ENCODE results near the gene IL12RB1.

IL12RB1 gene

GRCh38 chr19:18128805-18129204 lies 42.1 kb upstream of the IL12RB1 start:
- peaks cover 15% of the 10 kb centered on the region for H3K4me1 ChIP-seq (ENCODE audit: low read depth, poor library complexity, severe bottlenecking)
- no peak overlapping the region for H3K4me3 ChIP-seq (IDR thresholded peaks at IDR 0.05; ENCODE audit: insufficient read depth, low read depth, low read length)
- no peak overlapping the region for H3K4me2 ChIP-seq
- no peak overlapping the region for H3K9ac ChIP-seq
- no peaks in the 10 kb centered on the region for H3K79me2 ChIP-seq (ENCODE audit: insufficient read depth, low read depth)
- no peak overlapping the region for H3K27ac ChIP-seq
- no peaks in the 10 kb centered on the region for H4K20me1 ChIP-seq (ENCODE audit: insufficient read depth)
- TF ChIP-seq, protein P1, sequence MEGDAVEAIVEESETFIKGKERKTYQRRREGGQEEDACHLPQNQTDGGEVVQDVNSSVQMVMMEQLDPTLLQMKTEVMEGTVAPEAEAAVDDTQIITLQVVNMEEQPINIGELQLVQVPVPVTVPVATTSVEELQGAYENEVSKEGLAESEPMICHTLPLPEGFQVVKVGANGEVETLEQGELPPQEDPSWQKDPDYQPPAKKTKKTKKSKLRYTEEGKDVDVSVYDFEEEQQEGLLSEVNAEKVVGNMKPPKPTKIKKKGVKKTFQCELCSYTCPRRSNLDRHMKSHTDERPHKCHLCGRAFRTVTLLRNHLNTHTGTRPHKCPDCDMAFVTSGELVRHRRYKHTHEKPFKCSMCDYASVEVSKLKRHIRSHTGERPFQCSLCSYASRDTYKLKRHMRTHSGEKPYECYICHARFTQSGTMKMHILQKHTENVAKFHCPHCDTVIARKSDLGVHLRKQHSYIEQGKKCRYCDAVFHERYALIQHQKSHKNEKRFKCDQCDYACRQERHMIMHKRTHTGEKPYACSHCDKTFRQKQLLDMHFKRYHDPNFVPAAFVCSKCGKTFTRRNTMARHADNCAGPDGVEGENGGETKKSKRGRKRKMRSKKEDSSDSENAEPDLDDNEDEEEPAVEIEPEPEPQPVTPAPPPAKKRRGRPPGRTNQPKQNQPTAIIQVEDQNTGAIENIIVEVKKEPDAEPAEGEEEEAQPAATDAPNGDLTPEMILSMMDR (conservative IDR thresholded peaks at IDR 0.05; ENCODE audit: low read depth, low read length), result no peak
- no peaks in the 10 kb centered on the region for H3K36me3 ChIP-seq (ENCODE audit: insufficient read depth)
- H2AFZ ChIP-seq (ENCODE audit: low read depth), result no peak overlapping the region
- no peaks in the 10 kb centered on the region for H3K27me3 ChIP-seq (ENCODE audit: insufficient read depth, low read depth)

DNA sequence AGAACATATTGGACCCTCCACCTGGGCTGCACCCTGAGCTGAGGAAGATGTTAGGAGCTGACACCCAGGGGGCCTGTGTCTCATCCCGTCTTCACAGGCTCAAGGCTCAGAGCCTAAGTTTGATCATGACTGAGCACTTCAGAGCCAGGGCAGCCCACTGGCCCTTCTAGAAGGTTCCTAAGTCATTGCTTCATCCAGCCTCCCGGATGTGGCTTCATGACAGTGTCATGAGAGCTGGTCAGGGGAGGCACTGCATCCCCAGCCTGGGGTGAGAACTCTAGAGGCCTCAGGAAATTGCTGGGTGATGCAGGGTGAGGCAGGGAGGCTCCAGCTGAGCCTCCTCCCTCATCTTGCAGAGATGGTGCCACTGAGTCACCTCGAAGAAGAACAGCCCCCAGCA lies 41.3 kb upstream of the IL12RB1 start:
- Histone ChIP-seq H2AFZ (ENCODE audit: low read depth) (no peak overlapping the region), H3K36me3 (ENCODE audit: insufficient read depth) (no peaks in the 10 kb centered on the region), H3K79me2 (ENCODE audit: insufficient read depth, low read depth) (no peaks in the 10 kb centered on the region), H3K4me2 (no peak overlapping the region), H3K4me3 (IDR thresholded peaks at IDR 0.05; ENCODE audit: insufficient read depth, low read depth, low read length) (no peak overlapping the region), H3K4me1 (ENCODE audit: low read depth, poor library complexity, severe bottlenecking) (peaks cover 15% of the 10 kb centered on the region), H3K27me3 (ENCODE audit: insufficient read depth, low read depth) (no peaks in the 10 kb centered on the region), H3K27ac (no peak overlapping the region; the same call in 1 of the 2 replicates), H4K20me1 (ENCODE audit: insufficient read depth) (no peaks in the 10 kb centered on the region), H3K9ac (no peak overlapping the region)
- TF ChIP-seq, protein P1 (conservative IDR thresholded peaks at IDR 0.05; ENCODE audit: low read depth, low read length), result no peak

GRCh38 chr19:18126097-18126496 lies 39.4 kb upstream of the IL12RB1 start:
- Histone ChIP-seq H3K27me3 (ENCODE audit: insufficient read depth, low read depth) (no peaks in the 10 kb centered on the region), H3K4me3 (IDR thresholded peaks at IDR 0.05; ENCODE audit: insufficient read depth, low read depth, low read length) (no peak overlapping the region), H3K27ac (no peak overlapping the region), H2AFZ (ENCODE audit: low read depth) (no peak overlapping the region), H3K36me3 (ENCODE audit: insufficient read depth) (no peaks in the 10 kb centered on the region), H4K20me1 (ENCODE audit: insufficient read depth) (no peaks in the 10 kb centered on the region), H3K4me1 (ENCODE audit: low read depth, poor library complexity, severe bottlenecking) (peaks cover 15% of the 10 kb centered on the region), H3K4me2 (no peak overlapping the region), H3K9ac (no peak overlapping the region), H3K79me2 (ENCODE audit: insufficient read depth, low read depth) (no peaks in the 10 kb centered on the region)
- TF ChIP-seq, protein P1 (conservative IDR thresholded peaks at IDR 0.05; ENCODE audit: low read depth, low read length), result no peak

- no peak overlapping the region for H3K9ac ChIP-seq
- no peak overlapping the region for H3K4me3 ChIP-seq (IDR thresholded peaks at IDR 0.05; ENCODE audit: insufficient read depth, low read depth, low read length)
- H3K36me3 ChIP-seq (ENCODE audit: insufficient read depth), result no peaks in the 10 kb centered on the region
- H3K27ac ChIP-seq, result no peak overlapping the region
- peaks cover 32% of the 10 kb centered on the region for H3K4me1 ChIP-seq (ENCODE audit: low read depth, poor library complexity, severe bottlenecking)
- no peak overlapping the region for H2AFZ ChIP-seq (ENCODE audit: low read depth)
- no peak overlapping the region for H3K4me2 ChIP-seq
- H3K79me2 ChIP-seq (ENCODE audit: insufficient read depth, low read depth), result no peaks in the 10 kb centered on the region
- no peaks in the 10 kb centered on the region for H3K27me3 ChIP-seq (ENCODE audit: insufficient read depth, low read depth)
- TF ChIP-seq, protein P1 (conservative IDR thresholded peaks at IDR 0.05; ENCODE audit: low read depth, low read length), result no peak
- H4K20me1 ChIP-seq (ENCODE audit: insufficient read depth), result no peaks in the 10 kb centered on the region
Observed at GRCh38 chr19:18123819-18124218, 37.1 kb upstream of the IL12RB1 start.

Data from KMS-11 (cell line).